ENCODE data around the gene SLC1A5.

The SLC1A5 gene

DNA sequence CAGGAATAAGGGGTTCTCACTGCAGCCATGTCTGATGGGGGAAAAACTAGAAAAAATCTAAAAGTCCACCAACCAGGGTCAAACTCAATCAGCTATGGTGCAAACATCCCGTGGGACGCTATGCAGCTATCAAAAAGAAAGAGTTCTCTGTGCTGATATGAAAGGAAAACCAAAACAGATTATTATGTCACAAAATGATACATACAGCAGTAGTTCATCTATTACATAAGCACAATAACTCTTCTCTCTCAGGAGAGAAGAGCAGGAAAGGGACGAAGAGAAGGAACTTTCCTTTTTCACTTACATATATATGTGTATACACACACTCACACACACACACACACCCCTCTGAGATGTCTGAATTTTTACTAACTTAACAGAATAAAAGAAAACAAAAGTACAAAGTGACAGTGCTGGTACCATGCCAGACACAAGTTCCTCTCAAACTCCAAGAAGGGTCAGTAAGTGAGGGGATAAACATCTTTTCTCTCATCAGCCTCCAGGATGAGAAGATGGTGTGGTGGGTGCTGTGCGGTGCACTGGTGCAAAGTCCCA is 45.4 kb downstream of the SLC1A5 start:
- no peak for DNase-seq (ENCODE audit: low read depth in 2 of 2)

DNA sequence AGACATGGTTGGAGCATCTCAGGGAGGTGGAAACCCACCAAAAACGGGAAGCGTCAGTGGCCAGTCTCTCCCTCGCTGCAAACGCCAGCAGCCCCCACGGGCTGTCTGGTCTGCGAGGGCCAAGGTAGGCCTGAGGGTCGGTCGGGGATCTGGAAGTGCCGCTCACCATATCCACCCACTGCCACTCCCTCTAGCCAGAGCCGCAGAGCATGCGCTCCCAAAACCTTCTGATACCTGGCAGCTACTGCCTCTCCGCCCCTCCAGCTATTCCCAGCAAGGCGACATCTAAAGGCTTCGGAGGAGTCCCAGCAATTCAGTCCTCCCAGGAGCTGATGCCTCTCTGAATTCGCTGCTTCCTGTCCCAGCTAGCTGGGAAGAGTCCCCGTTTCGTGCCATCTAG is 46.9 kb downstream of the SLC1A5 start:
- DNase-seq (ENCODE audit: low read depth in 2 of 2): no peak

- no peak for DNase-seq (ENCODE audit: low read depth in 2 of 2)
Measured at GRCh38 chr19:46739290-46739771, 49.1 kb downstream of the SLC1A5 start.

GRCh38 chr19:46737761-46738171 is 50.6 kb downstream of the SLC1A5 start:
- DNase-seq (ENCODE audit: low read depth in 2 of 2): no peak

DNA sequence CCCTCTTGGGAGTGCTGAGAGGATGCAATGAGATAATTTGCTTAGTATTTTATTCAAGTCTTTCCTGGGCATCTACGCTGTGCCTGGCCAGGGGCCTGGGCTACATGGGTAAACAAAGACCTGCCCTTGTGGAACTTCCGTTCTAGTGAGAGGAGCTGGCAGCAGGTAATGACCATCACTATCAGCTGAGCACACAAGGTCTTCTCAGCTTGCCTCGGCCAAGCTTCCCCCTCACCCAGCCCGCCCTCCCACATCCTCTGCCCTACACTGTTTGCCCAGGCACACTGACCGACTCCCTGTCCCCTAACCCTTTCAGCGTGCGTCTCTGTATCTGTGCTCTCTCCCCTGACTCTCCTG is 51.1 kb downstream of the SLC1A5 start:
- DNase-seq (ENCODE audit: low read depth in 2 of 2): no peak

DNA sequence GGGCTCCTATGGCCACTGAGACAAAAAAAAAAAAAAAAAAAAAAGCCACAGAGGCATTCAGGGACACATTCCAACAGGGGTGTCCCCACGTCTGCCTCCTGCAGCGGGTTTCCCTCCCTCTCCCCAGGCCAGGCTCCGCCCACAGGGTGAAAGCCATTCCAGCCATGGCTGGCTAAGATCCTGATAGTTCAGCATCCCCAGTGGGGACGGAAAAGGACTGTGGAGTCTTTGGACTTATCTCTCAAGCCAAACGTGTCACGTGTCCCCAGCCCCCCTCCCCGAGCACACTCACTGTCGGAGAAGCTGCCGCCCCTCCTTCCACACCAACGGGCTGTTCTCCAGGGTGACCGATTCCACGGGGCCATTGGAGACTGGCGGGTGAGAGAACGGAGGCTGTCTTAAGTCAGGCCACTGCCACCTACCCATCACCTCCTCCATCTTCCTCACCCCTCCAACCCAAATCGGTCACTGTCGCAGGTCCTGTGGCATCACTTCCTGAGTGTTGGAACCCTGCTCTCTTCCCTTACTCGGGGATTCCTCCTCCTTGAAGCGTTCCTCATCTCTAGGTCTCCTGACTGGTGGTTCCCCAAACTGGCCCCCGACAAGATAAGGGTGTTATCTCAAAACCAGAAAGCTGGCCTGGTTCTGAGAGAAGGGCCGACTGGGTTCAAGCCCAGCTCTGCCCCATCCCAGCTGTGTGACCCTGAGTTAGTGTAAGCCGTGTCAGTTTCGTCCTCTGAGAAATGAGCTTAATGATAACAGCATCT is 51.7 kb downstream of the SLC1A5 start:
- DNase-seq (ENCODE audit: low read depth in 2 of 2): no peak

- no peak for DNase-seq (ENCODE audit: low read depth in 2 of 2)
Measured at GRCh38 chr19:46733690-46734292, 54.6 kb downstream of the SLC1A5 start.

DNA sequence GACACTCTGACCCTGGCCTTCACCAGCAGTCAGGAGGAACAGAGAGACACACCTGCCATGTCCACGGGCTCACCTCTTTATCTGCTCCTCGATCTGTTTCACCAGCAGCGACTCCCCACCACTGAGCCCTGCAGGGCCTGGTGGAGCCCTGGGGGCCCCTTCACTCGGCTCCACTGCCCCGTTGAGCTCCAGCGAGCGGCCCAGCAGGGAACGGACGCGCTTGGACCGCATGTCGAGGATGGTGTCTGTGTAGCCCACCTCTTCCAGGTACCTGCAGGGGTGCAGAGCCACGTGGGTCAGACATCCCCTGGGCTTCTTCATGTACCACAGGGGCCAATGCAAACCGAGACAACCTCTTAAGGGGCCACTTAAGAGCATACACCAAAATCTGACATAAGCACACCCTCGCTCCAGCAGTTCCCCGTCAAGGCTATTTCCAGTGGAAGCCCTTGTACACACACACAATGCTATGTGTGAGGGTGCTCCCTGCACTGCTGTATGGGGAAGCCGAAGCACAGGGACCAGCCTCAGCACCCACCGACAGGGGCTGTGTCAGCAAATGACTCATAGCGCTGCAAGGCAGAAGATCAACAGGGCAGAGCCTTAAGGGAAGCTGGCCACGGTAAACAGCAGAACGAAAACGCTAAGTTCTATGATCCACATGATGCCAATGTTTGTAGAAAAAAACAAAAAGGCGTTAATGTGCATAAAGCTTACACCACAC is 55.3 kb downstream of the SLC1A5 start:
- DNase-seq (ENCODE audit: low read depth in 2 of 2): no peak

GRCh38 chr19:46732172-46732938 is 56.0 kb downstream of the SLC1A5 start:
- DNase-seq (ENCODE audit: low read depth in 2 of 2): no peak

GRCh38 chr19:46731584-46731983 is 56.8 kb downstream of the SLC1A5 start:
- DNase-seq (ENCODE audit: low read depth in 2 of 2): no peak

- no peak for DNase-seq (ENCODE audit: low read depth in 2 of 2)
Measured at GRCh38 chr19:46731007-46731501, 57.3 kb downstream of the SLC1A5 start.

DNA sequence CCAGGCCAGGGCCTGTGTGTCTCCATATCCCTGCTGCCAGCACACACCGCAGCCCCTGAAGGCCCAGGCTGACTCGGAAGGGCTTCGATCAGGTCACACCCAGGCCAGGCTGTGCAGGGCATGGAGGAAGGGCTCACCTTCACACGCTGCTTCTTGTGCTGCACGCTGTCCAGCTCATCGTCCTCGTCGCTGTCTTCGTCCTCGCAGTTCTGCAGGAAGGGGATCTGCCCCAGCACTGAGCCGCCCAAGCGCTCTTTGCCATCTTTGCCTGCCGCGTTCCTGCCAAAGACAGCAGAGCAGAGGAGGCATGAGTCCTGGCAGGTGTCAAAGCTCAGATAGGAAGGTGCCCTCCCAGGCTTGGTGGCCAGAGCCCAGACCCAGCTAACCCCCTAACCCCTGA is 57.8 kb downstream of the SLC1A5 start:
- DNase-seq (ENCODE audit: low read depth in 2 of 2): no peak

- no peak for DNase-seq (ENCODE audit: low read depth in 2 of 2)
Measured at GRCh38 chr19:46730187-46730586, 58.2 kb downstream of the SLC1A5 start.

- no peak for DNase-seq (ENCODE audit: low read depth in 2 of 2)
Measured at GRCh38 chr19:46729696-46730095, 58.7 kb downstream of the SLC1A5 start.

DNA sequence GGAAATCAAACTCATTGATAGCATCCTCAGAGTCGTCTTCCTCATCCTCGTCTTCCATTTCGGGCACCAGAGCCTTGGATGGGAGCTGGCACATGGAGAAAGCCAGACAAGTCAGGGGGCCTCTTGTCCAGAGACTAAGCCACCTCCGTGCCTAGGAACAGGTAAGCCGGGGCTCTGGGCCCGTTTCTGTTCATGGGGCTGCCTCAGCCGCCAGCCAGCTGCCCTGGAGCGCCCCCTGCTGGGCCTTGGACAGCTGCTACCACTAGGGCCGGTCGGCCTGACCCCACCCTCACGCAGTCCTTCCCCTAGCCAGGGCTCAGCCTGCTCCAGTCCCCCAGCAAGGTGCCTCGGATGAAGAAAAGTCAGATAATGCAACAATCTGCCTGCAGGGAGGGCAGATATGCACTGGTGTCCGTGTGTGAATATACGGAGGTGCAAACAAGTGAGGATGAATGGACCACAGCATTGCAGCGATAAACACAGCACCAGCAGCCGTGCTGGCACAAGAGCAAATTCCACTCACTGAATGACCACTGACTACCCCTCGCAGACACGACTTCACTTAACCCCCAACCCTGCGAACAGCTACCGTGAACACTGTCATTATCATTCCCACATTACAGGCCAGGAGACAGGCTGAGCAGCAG is 59.6 kb downstream of the SLC1A5 start:
- no peak for DNase-seq (ENCODE audit: low read depth in 2 of 2)

GRCh38 chr19:46728208-46728607 is 60.2 kb downstream of the SLC1A5 start:
- DNase-seq (ENCODE audit: low read depth in 2 of 2): no peak

- no peak for DNase-seq (ENCODE audit: low read depth in 2 of 2)
Measured at GRCh38 chr19:46727757-46728156, 60.6 kb downstream of the SLC1A5 start.

GRCh38 chr19:46726971-46727501 is 61.4 kb downstream of the SLC1A5 start:
- DNase-seq (ENCODE audit: low read depth in 2 of 2): no peak

- DNase-seq (ENCODE audit: low read depth in 2 of 2): no peak
Measured at GRCh38 chr19:46726551-46726950, 61.8 kb downstream of the SLC1A5 start.

DNA sequence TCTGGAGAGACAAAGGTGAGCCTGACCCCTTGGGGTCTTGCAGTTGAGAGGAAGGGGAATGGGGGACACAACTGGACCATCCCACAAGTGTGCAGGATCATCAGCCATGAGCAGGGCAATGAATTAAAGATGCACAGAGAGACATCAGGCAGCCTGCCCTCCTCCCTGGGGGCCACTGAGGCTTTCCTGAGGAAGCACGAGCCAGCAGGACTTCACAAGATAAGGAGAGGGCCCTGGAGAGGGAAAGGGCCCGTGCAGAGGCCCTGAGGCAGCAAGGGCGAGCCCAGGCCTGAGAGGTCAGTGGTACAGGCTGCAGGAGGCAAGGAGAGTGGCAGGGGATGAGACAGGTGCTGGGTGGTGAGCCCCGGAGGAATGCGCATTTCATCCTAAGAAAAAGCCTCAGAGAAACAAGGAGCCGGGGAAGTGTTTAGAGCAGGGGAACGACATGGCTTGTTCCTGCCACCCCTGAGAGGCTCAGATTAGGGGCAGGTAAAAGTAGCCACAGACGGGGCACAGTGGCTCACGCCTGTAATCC is 62.5 kb downstream of the SLC1A5 start:
- DNase-seq (ENCODE audit: low read depth in 2 of 2): no peak

Measured in fibroblast of skin of left biceps (primary cell).